SK-N-SH treated with all-trans-retinoic acid at 6 μM for 48 hours (cell line): ENCODE data around the gene DCK.

Source experiments
- ATAC-seq: fragments of 200-7000 bp; cut with Tn5 transposase; 3 replicates; pipeline ENCODE4 v1.9.1; 2020; ENCODE audit warnings: mild to moderate bottlenecking, moderate library complexity
- BACH2 ChIP-seq: fragments of 250-450 bp; sonication (Bioruptor Pico); IDR thresholded peaks from 2 replicates; pipeline ENCODE4 v1.9.0; 2021; ENCODE audit warnings: mild to moderate bottlenecking, borderline replicate concordance
- CREB5 ChIP-seq: fragments of 250-450 bp; sonication (Bioruptor Pico); IDR thresholded peaks from 2 replicates; pipeline ENCODE4 v1.5.1; 2020; ENCODE audit warnings: low read depth, mild to moderate bottlenecking, moderate library complexity
- CSDC2 ChIP-seq: fragments of 250-450 bp; sonication (Bioruptor Pico); IDR thresholded peaks from 2 replicates; pipeline ENCODE4 v1.5.0; 2020; ENCODE audit warnings: mild to moderate bottlenecking, moderate library complexity
- CSRNP3 ChIP-seq: fragments of 250-450 bp; sonication (Bioruptor Pico); IDR thresholded peaks from 2 replicates; pipeline ENCODE4 v1.5.1; 2021; ENCODE audit warnings: mild to moderate bottlenecking, moderate library complexity
- ESRRG ChIP-seq: fragments of 250-450 bp; sonication (Bioruptor Pico); IDR thresholded peaks from 2 replicates; pipeline ENCODE4 v1.6.1; 2021; ENCODE audit warnings: mild to moderate bottlenecking
- GLIS3 ChIP-seq: fragments of 250-450 bp; sonication (Bioruptor Pico); IDR thresholded peaks from 2 replicates; pipeline ENCODE4 v1.5.0; 2020; ENCODE audit warnings: mild to moderate bottlenecking, moderate library complexity
- ISL1 ChIP-seq: fragments of 250-450 bp; sonication (Bioruptor Pico); IDR thresholded peaks from 2 replicates; pipeline ENCODE4 v2.1.2; 2022; ENCODE audit warnings: mild to moderate bottlenecking, moderate library complexity
- OSR1 ChIP-seq: fragments of 250-450 bp; sonication (Bioruptor Pico); IDR thresholded peaks from 2 replicates; pipeline ENCODE4 v1.8.0; 2022; ENCODE audit warnings: moderate library complexity, mild to moderate bottlenecking, inconsistent platforms
- POU6F1 ChIP-seq: fragments of 250-450 bp; sonication (Bioruptor Pico); IDR thresholded peaks from 2 replicates; pipeline ENCODE4 v1.8.0; 2021; ENCODE audit warnings: low read depth, mild to moderate bottlenecking, moderate library complexity, borderline replicate concordance
- PPARA ChIP-seq: fragments of 250-450 bp; sonication (Bioruptor Pico); IDR thresholded peaks from 2 replicates; pipeline ENCODE4 v1.5.0; 2020; ENCODE audit warnings: mild to moderate bottlenecking, borderline replicate concordance
- RARB ChIP-seq: fragments of 250-450 bp; sonication (Bioruptor Pico); IDR thresholded peaks from 2 replicates; pipeline ENCODE4 v1.8.0; 2021; ENCODE audit warnings: mild to moderate bottlenecking, moderate library complexity
- SNAI2 ChIP-seq: fragments of 250-450 bp; sonication (Bioruptor Pico); IDR thresholded peaks from 2 replicates; pipeline ENCODE4 v1.5.0; 2020; ENCODE audit warnings: mild to moderate bottlenecking, moderate library complexity
- TCF4 ChIP-seq: fragments of 250-450 bp; sonication (Bioruptor Pico); IDR thresholded peaks from 2 replicates; pipeline ENCODE4 v1.8.0; 2021; ENCODE audit warnings: mild to moderate bottlenecking, moderate library complexity, borderline replicate concordance
- TOX ChIP-seq: fragments of 250-450 bp; sonication (Bioruptor Pico); IDR thresholded peaks from 2 replicates; pipeline ENCODE4 v1.8.0; 2021; ENCODE audit warnings: mild to moderate bottlenecking, moderate library complexity, borderline replicate concordance
- TSHZ2 ChIP-seq: fragments of 250-450 bp; sonication (Bioruptor Pico); IDR thresholded peaks from 2 replicates; pipeline ENCODE4 v1.5.0; 2020; ENCODE audit warnings: mild to moderate bottlenecking, moderate library complexity
- ZC3H10 ChIP-seq: fragments of 250-450 bp; sonication (Bioruptor Pico); IDR thresholded peaks from 2 replicates; pipeline ENCODE4 v1.5.1; 2021; ENCODE audit warnings: mild to moderate bottlenecking, moderate library complexity
- ZFP3 ChIP-seq: fragments of 250-450 bp; sonication (Bioruptor Pico); IDR thresholded peaks from 2 replicates; pipeline ENCODE4 v1.5.0; 2020; ENCODE audit warnings: mild to moderate bottlenecking, moderate library complexity
- ZFP30 ChIP-seq: fragments of 450-650 bp; formaldehyde crosslinking; IDR thresholded peaks from 2 replicates; pipeline ENCODE4 v1.5.0; 2022; ENCODE audit warnings: mild to moderate bottlenecking, moderate library complexity
- ZNF565 ChIP-seq: fragments of 450-650 bp; formaldehyde crosslinking; conservative IDR thresholded peaks from 2 replicates; pipeline ENCODE4 v1.5.0; 2020; ENCODE audit warnings: low read depth, mild to moderate bottlenecking, moderate library complexity
- ZNF70 ChIP-seq: fragments of 450-650 bp; formaldehyde crosslinking; IDR thresholded peaks from 2 replicates; pipeline ENCODE4 v1.5.0; 2020; ENCODE audit warnings: mild to moderate bottlenecking, moderate library complexity
- ZNF8 ChIP-seq: fragments of 450-650 bp; formaldehyde crosslinking; IDR thresholded peaks from 2 replicates; pipeline ENCODE4 v1.5.0; 2020; ENCODE audit warnings: mild to moderate bottlenecking, moderate library complexity

DCK gene

GRCh38 chr4:70994069-70994366, 569 bp downstream of the DCK start:
- no peak for ATAC-seq
- TF ChIP-seq ZC3H10: no peak
- no peak for TF ChIP-seq TSHZ2 (CRISPR knock-in tag)
- no peak for TF ChIP-seq ISL1

- TF ChIP-seq ZNF8 (CRISPR knock-in tag) (peak; percentile 100), BACH2 (CRISPR knock-in tag) (no peak)
- ATAC-seq: no peak
Measured at GRCh38 chr4:70994387-70995099, 1.1 kb downstream of the DCK start.

DNA sequence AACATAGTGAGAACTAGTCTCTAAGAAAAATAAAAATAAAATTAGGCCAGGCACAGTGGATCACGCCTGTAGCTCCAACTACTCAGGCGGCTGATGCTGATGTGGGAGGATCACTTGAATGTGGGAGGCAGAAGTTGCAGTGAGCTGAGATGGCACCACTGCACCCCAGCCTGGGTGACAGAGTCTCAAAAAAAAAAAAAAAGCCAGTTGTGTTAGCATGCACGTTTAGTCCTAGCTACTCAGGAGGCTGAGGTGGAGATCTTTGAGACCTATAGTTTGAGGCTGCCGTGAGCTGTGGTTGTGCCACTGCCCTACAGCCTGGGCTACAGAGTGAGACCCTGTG, 2.5 kb downstream of the DCK start:
- no peak for TF ChIP-seq CSDC2
- no peak for TF ChIP-seq POU6F1 (CRISPR knock-in tag)
- no peak for TF ChIP-seq TCF4 (CRISPR knock-in tag)
- no peak for TF ChIP-seq GLIS3 (CRISPR knock-in tag)
- no peak for TF ChIP-seq RARB (CRISPR knock-in tag)
- TF ChIP-seq ZNF70 (CRISPR knock-in tag): no peak
- TF ChIP-seq ISL1: no peak
- TF ChIP-seq BACH2 (CRISPR knock-in tag): no peak
- TF ChIP-seq CSRNP3: no peak
- no peak for TF ChIP-seq ZNF8 (CRISPR knock-in tag)
- TF ChIP-seq ZNF565: no peak
- TF ChIP-seq CREB5 (CRISPR knock-in tag): no peak
- TF ChIP-seq TOX (CRISPR knock-in tag): no peak
- no peak for TF ChIP-seq ESRRG (CRISPR knock-in tag)
- TF ChIP-seq OSR1: no peak
- TF ChIP-seq TSHZ2 (CRISPR knock-in tag): no peak
- TF ChIP-seq SNAI2 (CRISPR knock-in tag): no peak
- TF ChIP-seq, all 23 proteins: peak for 0
- no peak for ATAC-seq

DNA sequence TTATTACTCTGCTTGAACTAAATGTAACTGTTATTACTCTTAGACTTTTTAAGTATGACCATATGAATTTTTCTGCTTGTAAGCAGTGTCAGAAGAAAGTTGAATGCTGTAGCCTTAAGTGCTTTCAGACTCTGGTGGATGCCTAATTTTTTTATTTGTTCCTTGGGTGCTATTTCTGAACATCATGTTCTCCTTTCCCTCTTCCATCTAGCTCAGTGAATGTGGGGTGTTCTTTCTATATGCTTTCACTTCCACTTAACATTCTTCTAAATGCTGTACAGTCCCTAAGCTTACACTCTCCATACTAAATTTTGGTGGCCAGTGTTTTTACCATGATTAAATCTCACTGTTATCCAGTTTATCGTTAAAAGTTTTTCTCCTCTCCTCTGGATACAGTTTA, 3.6 kb downstream of the DCK start:
- no peak for ATAC-seq
- TF ChIP-seq ISL1 (no peak), SNAI2 (CRISPR knock-in tag) (no peak), TCF4 (CRISPR knock-in tag) (no peak), CSDC2 (no peak), RARB (CRISPR knock-in tag) (no peak), OSR1 (no peak), ZC3H10 (no peak), ZFP3 (CRISPR knock-in tag) (no peak), TOX (CRISPR knock-in tag) (no peak), ESRRG (CRISPR knock-in tag) (no peak), PPARA (no peak), POU6F1 (CRISPR knock-in tag) (no peak), CREB5 (CRISPR knock-in tag) (no peak), ZFP30 (CRISPR knock-in tag) (no peak), BACH2 (CRISPR knock-in tag) (no peak), GLIS3 (CRISPR knock-in tag) (no peak)
